ENCODE results near the gene SS18.

The SS18 gene

GRCh38 chr18:26091047-26091630, 726 bp upstream of the SS18 start:
- peak overlapping the region; percentile 92 for H3K4me3 ChIP-seq (ENCODE audit: low read depth, low read length)
- ChIA-PET POLR2A (interaction anchor here (0.5 to 1.5 kb wide), 2 partner anchors 36 to 193 kb away, joined by 4 read pairs; no protein-coding TSS in a partner anchor), CTCF (no interaction called here)
- no peak for DNase-seq (ENCODE audit: low read depth, low spot score)
- TF ChIP-seq, protein P1, sequence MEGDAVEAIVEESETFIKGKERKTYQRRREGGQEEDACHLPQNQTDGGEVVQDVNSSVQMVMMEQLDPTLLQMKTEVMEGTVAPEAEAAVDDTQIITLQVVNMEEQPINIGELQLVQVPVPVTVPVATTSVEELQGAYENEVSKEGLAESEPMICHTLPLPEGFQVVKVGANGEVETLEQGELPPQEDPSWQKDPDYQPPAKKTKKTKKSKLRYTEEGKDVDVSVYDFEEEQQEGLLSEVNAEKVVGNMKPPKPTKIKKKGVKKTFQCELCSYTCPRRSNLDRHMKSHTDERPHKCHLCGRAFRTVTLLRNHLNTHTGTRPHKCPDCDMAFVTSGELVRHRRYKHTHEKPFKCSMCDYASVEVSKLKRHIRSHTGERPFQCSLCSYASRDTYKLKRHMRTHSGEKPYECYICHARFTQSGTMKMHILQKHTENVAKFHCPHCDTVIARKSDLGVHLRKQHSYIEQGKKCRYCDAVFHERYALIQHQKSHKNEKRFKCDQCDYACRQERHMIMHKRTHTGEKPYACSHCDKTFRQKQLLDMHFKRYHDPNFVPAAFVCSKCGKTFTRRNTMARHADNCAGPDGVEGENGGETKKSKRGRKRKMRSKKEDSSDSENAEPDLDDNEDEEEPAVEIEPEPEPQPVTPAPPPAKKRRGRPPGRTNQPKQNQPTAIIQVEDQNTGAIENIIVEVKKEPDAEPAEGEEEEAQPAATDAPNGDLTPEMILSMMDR (IDR thresholded peaks at IDR 0.05; ENCODE audit: insufficient read depth, low read length, missing control alignments) = no peak

DNA sequence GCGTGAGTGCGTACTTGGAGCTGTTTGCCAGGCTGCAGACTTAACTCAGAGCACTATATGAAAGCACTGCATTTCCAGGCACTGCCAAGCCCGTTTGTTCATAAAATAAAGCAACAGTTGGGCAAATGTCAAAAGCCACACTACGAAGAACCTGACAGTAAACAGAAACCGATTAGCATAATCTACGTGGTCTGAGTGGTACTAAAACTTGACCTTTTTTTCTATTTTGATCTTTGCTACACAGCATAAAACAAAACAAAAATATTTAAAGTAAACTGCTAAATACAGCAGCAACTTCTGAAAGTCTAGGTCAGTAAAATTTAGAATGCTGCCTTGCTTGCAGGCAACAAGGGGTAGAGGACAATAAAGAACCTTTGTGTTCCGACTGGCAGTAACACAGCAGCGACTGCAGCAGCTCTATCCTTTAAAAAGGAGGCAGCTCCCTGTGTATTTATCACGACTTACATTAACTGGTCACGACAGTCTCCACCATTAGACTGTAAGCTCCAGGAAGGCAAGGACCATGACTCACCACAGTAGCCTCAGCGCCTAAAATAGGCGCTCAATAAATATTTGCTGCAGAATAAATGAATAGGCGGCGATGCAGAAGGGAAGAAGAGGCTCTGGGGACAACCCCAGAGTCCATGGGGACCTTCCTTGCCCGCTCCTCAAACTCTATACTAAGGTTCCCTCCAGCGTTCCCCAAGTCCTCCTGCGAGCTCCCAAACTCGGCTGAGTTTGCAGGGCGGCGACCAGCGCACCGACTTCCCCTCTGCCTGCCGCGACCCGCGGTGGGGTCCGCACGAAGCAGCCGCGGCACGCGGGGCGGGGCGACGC, 902 bp downstream of the SS18 start:
- no peak for DNase-seq (ENCODE audit: low read depth, low spot score)

GRCh38 chr18:26088487-26088886, 1.9 kb downstream of the SS18 start:
- ChIA-PET CTCF (no interaction called here), POLR2A (no interaction called here)
- DNase-seq (ENCODE audit: low read depth, low spot score) = no peak

More for the DNA sequence above, 902 bp downstream of the SS18 start:
- peak overlapping the region; percentile 92 for H3K4me3 ChIP-seq (ENCODE audit: low read depth, low read length)
- TF ChIP-seq, protein P1 (IDR thresholded peaks at IDR 0.05; ENCODE audit: insufficient read depth, low read length, missing control alignments) = no peak
- POLR2A ChIA-PET = interaction anchor here (1.0 kb wide), 1 partner anchor 19 kb away, joined by 3 read pairs; no protein-coding TSS in a partner anchor
- CTCF ChIA-PET = no interaction called here

GRCh38 chr18:26086959-26087358, 3.5 kb downstream of the SS18 start:
- POLR2A ChIA-PET = no interaction called here
- CTCF ChIA-PET = no interaction called here
- H3K4me3 ChIP-seq (ENCODE audit: low read depth, low read length) = no peak overlapping the region
- TF ChIP-seq, protein P1 (IDR thresholded peaks at IDR 0.05; ENCODE audit: insufficient read depth, low read length, missing control alignments) = no peak
- DNase-seq (ENCODE audit: low read depth, low spot score) = no peak

More at GRCh38 chr18:26088487-26088886, 1.9 kb downstream of the SS18 start:
- TF ChIP-seq, protein P1 (IDR thresholded peaks at IDR 0.05; ENCODE audit: insufficient read depth, low read length, missing control alignments) = no peak
- H3K4me3 ChIP-seq (ENCODE audit: low read depth, low read length) = peak overlapping the region; percentile 92

DNA sequence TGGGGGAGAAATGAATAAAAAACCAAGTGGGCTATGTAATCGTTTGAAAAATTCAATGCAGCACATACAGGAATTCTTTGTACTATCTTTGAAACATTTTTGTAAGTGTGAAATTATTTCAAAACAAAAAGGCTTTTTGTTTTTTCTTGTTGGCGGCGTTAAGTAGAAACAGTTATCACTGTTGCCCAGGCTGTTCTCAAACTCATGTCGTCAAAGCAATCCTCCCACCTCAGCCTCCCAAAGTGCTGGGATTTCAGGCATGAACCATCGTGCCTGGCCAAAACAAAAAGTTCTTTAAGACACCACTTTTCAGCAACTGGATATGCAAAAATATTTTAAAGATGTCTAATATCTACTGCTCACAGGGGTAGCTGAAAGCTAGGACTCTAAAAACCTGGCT, 5.4 kb downstream of the SS18 start:
- no peak for DNase-seq (ENCODE audit: low read depth, low spot score)
- ChIA-PET POLR2A (no interaction called here), CTCF (no interaction called here)
- TF ChIP-seq, protein P1 (IDR thresholded peaks at IDR 0.05; ENCODE audit: insufficient read depth, low read length, missing control alignments) = no peak
- no peak overlapping the region for H3K4me3 ChIP-seq (ENCODE audit: low read depth, low read length)

- no peak overlapping the region for H3K4me3 ChIP-seq (ENCODE audit: low read depth, low read length)
- no peak for DNase-seq (ENCODE audit: low read depth, low spot score)
- TF ChIP-seq, protein P1 (IDR thresholded peaks at IDR 0.05; ENCODE audit: insufficient read depth, low read length, missing control alignments) = no peak
- POLR2A ChIA-PET = no interaction called here
- CTCF ChIA-PET = no interaction called here
These were observed 7.3 kb downstream of the SS18 start for GRCh38 chr18:26083099-26083498.
